Spleen (tissue), 7 donors: Measurements from ENCODE around the gene GNPTAB.

Experiments used
- POLR2AphosphoS5 ChIP-seq, 3 donors: sonication (generic); formaldehyde crosslinking; IDR thresholded peaks; one replicate each; pipeline ENCODE4 v1.5.1; 2017; ENCODE audit warnings: antibody characterized with exemption in 3 of 3
- TF ChIP-seq, protein P1 (sequence below), 11 experiments: fragments of 200-600 bp in 7 of 11; fragments of 450-650 bp in 4 of 11; sonication (generic) in 4 of 11; IDR thresholded peaks in 8 of 11; conservative IDR thresholded peaks in 3 of 11; 1 replicate in 7 of 11; 2 replicates in 4 of 11; pipeline versions ENCODE4 v1.4.0 to v1.8.0; 2016 to 2021; ENCODE audit warnings: antibody characterized with exemption in 11 of 11, inconsistent platforms in 4 of 11, mild to moderate bottlenecking in 1 of 11
- donor health status: DM: no; HTN: no; CAD: no; lungs with moderate emphysema.
- donor health status: DM: no; HTN: no; CAD: no.
- donor health status: DM: no; HTN: no; CAD: no.

DNA sequence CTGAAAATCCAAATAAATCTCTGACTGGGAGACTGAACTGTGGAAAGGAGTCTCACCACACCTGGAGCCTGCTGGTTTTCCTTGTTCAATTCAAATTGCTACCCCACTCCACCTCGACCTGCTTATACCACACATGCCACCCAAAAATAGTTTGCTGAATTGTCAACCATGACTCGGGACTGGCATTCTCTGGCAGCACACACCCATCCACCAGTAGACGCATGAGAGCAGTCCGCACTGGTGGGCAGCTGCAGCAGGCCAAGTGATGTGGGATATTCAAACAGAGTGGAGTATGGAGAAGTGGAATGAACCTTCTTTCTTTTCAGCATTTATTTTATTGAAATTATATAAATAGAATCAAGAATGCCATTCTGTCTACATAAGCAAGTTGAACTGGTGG is 52.8 kb downstream of the GNPTAB start:
- TF ChIP-seq POLR2AphosphoS5 (IDR thresholded peaks at IDR 0.05) = no peak
- TF ChIP-seq, protein P1, sequence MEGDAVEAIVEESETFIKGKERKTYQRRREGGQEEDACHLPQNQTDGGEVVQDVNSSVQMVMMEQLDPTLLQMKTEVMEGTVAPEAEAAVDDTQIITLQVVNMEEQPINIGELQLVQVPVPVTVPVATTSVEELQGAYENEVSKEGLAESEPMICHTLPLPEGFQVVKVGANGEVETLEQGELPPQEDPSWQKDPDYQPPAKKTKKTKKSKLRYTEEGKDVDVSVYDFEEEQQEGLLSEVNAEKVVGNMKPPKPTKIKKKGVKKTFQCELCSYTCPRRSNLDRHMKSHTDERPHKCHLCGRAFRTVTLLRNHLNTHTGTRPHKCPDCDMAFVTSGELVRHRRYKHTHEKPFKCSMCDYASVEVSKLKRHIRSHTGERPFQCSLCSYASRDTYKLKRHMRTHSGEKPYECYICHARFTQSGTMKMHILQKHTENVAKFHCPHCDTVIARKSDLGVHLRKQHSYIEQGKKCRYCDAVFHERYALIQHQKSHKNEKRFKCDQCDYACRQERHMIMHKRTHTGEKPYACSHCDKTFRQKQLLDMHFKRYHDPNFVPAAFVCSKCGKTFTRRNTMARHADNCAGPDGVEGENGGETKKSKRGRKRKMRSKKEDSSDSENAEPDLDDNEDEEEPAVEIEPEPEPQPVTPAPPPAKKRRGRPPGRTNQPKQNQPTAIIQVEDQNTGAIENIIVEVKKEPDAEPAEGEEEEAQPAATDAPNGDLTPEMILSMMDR (IDR thresholded peaks at IDR 0.05 in 8 of 11, conservative IDR thresholded peaks at IDR 0.05 in 3 of 11) = no peak
